Measurements from ENCODE around the gene LTBP1.

GRCh38 chr2:33137331-33137730 lies 190.6 kb downstream of the LTBP1 start:
- TF ChIP-seq CTCF (conservative IDR thresholded peaks at IDR 0.05 in 1 of 2, IDR thresholded peaks at IDR 0.05 in 1 of 2; ENCODE audit: extremely low read depth in 1 of 2, insufficient read depth in 1 of 2, low read depth in 1 of 2, low read length in 2 of 2) (no peak), EZH2 (IDR thresholded peaks at IDR 0.05; ENCODE audit: borderline replicate concordance, low read length) (no peak)
